HG02798 (cell line): ENCODE measurements around the gene CDC5L.

ENCODE experiments used
- ATAC-seq: cut with Tn5 transposase; IDR thresholded peaks from one replicate; pipeline ENCODE4 v1.9.1; 2021; ENCODE audit warnings: mild to moderate bottlenecking; ENCODE audit not compliant: unreplicated experiment, poor library complexity

The CDC5L gene

DNA sequence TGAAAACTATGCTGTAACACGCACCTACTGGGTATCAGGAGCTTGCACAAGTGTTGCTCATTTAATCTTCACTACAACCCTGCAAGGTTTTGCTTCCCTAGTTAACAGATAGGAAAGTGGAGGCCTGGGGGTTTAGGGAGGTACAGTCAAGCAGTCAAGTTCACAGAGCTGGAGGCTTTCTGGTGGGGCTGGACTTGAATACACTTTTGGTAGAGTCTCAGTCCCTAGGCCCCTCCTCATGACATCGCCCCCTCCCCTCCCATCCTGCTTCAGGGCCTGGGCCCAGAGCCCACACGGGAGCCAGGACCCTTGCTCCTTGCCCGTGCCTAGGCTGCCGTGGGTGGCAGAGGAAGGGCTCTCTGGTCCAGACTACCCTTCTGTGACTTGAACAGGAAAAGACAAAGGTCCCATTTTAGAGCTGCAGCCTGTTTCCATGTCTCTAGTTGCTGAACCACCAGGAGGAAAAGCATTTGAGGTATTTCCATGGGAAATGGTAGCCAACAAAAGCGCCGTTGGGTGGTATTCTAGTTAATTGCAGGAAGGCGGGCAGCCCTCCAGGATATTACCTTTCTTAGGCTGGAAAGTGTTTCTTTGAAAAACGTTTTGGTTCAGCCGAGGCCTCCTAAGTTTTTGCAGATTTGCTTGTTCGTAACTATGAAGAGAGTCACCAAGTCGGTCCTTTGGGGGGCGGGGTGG, 84.9 kb downstream of the CDC5L start:
- ATAC-seq: no peak

DNA sequence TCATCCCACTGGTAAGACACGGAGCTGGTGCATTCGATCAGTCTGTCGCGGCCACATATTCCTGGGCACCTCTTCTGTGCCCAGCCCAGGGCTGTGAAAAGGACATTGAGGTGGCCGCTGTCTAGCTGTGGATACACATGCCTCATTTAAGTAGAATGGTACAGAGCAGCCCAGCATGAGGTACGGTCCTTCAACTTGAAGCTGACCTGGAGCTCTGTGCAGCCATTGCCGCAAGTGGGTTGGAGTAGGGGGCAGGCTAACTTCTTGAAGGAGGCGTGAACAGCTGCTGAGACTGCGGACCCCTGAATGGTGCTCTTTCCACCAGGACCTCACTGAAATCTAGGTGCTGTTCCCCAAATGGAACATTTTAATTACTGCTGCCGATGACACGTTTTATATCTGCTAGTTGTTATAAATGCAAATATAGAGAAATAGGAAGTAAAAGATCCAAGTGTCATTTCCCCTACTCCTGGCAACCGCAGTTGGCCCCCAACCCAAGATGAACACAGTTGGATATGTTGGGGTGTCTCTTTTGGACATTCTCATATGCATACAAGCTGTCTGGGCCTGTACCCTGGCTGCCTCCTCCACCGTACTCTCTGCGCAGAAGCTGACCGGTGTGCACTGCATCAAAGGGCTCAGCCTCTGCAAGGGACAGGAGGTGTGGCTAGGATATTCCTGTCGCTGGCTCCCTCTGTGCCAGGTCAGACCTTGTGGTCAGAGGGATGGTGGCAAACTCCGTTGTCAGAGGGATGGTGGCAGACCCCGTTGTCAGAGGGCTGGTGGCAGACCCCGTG, 86.1 kb downstream of the CDC5L start:
- ATAC-seq: no peak

DNA sequence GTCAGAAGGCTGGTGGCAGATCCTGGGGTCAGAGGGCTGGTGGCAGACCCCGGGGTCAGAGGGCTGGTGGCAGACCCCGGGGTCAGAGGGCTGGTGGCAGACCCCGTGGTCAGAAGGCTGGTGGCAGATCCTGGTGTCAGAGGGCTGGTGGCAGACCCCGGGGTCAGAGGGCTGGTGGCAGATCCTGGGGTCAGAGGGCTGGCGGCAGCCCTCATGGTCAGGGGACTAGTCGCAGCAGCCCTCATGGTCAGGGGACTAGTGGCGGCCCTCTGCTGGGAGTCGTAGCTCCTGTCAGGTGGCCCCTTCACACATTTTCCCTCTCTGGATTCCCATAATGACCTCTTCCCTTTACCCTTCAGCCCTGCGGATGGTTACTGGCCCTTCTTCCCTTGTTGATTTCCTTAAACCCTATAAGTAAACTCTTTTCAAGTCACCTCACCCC, 86.7 kb downstream of the CDC5L start:
- no peak for ATAC-seq

DNA sequence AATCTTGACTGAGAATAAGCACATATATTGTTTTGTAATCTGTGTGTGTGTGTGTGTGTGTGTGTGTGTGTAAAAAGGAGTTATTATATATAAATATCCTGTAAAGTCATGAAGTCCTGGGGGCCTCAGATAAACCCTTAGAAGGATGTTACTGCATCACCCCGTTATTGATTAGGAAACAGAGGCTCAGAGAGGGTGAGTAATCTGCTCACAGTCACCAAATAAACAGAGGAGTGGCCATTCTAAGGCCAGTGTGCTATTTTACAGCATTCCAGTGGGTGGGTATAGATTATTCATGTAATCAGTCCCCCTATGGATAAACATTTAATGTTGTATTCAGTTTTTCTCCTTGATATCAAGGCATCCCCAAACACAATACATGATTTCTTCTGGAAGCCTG, 87.1 kb downstream of the CDC5L start:
- ATAC-seq: no peak

DNA sequence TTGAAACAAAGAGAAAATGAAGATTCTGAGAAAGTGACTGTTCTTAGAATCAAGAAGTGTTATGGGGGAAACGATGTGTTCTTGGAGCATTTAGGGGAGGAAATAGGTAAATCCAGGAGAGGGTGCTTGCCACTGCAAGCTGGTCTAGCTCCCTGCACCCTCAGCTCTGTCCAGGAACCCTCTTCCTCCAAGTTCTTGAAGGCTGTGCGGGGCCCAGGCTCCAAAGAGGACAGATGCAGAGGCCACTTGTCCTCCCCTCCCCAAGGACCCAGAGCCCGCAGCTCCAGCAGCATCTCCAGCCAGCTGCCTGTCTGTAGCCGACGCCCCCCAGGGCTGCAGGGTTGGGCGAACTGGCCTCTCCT, 87.9 kb downstream of the CDC5L start:
- ATAC-seq: no peak

DNA sequence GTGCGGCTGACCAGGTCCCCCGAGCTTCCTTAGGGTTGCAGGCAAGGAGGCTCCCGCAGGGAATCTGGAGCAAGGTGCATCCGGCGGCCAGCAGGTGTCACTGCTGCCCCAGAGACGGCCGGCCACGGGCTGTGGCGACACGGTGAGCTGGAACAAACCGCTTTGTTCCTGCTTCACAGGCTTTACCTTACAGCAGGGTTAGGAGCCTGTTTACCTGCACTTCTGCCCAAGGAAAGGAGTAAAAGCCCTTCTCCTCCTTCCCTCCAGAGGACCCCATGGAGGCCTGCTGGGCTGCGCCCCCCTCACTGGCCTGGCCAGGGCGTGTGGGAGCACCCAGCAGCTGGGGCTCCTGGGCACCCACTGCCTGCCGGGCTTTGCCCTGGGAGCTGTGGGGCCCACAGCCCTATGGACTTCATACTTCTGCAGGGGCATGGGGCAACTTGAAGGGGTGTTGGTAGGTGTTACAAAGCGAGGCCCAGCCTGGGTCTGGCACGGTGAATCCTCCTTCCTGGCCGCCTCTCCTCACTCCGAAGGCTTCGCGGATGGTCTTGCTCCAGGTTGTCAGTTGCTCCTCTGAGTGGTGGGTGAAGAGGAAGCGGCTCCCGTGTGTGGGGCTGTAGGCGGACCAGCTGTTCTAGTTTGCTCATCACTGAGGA, 88.4 kb downstream of the CDC5L start:
- ATAC-seq: peak; percentile 88

DNA sequence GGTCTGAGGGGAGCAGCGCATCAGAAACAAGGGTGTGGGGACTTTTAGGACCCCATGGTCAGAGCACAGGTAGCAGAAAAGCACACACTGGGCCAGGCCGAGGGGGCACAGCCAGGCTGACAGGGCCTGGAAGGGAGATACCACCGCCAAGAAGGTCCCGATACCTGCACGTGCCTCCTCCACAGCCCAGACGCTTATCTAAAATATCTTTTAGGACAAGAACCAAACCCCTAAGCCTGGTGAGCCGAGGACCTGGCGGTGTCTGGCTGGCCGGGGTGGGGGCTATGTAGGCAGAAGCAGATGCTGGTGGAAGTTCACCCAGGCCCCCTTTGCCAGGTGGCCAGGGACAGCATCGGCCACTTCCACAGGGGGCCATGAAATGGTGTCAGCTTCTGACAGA, 89.3 kb downstream of the CDC5L start:
- ATAC-seq: no peak

DNA sequence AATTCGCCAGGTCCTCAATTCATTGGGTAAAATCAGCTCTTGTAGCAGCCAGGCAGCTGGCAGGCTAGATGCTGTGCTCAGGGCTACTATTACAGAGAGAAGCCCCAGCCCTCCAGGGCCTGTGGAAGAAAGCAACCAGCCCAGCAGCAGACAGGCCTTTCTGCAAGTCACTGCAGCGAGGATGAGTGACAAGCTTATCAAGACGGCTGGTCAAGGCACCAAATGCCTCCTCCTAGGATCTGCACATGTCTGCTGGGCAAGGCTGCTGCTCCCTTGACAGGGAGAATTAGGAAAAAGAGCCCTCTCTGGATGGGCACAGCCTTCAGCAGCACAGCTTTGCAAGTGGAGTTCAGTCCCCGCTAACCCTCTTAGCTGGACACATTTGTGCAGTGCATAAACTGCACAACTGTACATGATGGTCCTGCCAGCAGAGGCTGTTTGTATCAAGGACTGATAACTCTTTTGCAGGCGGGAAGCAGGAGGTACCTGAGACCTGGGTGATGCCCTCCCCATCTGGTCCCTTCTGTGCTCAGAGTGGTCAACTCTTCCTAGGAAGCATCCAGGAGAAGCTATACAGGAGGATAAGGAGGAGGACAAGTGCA, 89.9 kb downstream of the CDC5L start:
- no peak for ATAC-seq

DNA sequence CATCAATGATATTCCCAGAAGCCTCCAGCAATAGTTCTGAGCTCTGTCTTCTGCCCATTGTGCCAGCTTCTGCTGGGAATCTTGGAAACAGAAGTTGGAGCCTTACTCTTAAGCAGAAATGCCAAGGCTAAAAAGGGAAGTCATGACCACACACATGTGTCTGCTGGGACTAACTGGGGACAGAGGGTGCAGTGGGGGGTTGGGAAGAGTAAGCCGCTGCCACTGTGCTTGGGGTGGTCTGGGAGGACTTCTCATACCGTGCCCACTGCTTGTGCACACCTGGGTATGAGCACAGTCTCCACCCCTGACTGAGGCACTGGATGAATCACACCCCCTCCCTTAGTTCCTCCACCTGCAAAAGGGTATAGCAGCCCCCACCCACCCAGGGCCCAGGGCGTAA, 90.7 kb downstream of the CDC5L start:
- no peak for ATAC-seq

DNA sequence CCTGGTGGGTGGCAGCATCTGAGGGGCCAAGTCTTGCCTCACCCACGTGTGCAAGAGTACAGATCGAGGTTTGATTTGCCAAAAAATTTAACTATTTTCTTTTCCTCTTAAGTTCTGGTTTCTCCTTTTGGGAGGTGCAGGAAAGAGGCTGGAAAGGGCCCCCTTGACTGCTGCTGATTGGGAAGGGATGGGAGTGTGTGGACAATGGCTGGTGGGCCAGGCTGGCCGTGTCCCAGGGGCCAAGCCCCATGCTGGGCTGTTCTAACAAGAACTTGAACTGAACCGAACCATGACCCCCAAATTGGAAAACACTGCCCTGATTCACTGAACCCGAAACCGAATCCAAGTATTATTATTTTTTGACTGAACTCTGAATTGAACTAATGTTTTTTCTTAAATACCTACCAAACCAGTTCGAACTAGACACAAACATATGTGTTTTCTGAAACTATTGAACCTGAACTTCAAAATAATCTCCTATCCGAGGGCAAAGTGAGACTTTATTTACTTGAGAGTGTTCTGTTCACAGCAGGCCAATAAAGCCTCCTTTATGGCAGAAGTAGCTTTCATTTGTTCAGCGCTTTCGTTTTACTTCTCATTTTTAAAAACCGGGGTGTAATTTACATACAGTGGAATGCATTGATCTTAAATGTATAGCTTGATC, 91.2 kb downstream of the CDC5L start:
- ATAC-seq: no peak

DNA sequence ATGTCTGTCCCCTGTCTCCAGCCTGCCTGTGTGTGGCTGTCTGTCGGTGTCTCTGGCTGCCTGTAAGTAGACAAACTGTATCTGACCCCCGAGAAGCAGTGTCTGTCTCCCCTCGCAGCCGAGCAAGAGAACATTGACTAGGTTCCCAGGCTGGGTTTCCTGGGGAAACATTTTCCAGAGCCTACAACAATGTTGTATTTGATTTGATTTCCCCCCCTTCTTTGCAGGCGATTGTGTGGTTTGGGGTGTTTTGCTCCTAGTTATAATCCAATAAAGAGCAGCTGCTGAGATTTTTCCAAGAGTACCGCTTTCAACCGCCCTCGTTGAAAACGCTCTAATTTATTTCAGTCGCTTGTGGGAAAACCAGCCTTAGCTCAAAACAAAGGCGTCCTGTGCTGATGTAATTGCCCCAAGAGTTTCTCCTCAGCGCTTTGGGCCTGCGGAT, 92.6 kb downstream of the CDC5L start:
- ATAC-seq: no peak

DNA sequence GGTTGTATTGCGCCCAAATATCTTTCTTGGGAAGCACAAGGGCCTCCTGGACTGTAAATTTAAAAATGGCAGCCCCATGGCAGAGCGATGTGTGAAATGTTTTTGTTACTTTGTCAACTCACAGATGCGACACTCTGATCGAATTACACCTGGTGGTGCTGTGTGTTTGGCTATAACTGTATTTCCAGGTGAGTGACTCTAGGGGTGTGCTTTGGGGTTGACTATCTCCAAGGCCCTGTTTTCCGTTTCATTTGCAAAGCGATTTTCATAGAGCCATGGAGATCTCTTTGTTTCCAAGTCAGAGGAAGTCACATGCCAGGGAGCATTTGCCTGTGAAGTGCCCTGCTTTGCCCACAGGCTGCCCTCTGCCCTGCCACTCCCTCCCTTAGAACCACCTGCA, 93.5 kb downstream of the CDC5L start:
- ATAC-seq: no peak

DNA sequence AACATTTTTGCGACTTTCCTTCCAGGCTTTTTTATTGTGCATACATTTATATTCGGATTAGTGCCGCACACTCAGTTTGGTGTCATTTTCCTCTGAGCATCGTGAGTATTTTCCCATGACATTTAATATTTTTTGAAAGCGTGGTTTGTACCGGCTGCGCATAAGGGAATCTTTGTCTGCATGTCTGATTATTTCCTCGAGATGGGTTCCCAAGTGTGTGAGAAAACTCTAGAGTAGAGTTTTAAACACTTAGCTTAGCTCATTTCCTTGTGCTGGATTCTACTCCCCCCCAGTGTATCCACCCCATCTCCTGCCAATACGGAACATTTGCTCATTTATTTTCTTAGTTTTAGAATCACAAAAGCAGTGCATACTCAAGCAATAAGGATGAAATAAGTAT, 94.3 kb downstream of the CDC5L start:
- no peak for ATAC-seq

DNA sequence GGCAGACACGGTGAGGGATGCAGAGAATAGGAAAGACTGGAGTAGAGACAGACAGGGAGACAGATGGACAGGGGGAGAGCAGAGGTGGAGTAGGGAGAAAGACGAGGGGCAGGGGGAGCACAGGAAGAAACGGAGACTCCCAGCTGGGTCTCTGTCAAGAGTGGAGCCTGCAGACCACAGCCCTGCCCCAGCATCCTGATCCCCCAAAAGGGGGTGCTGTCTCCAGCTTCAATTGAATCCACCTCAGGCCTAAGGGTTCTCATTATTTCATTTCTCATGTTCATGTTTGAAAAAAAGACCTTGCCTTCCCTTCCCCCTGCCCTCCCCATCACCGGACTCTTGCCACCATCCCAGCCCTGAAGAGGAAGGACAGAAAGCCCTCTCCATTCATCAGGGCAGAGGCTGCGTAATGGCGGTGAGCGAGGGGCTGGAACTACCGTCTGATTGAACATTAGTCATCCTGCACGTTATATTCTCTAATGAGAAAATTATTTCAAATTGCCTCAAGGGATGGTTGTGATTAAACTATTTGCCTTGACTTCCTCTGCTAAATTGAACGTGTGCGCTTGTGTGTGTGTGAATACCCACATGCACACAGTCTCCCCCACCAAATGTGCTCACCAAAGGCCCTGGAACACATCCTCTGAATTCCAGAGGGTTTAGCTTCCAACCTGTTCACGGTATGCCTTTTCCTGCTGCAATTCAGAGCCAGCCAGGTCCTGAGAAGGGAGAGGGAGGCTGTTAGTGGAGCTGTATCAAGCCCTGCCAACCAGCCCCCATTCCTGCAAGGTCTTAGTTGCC, 98.3 kb downstream of the CDC5L start:
- no peak for ATAC-seq

DNA sequence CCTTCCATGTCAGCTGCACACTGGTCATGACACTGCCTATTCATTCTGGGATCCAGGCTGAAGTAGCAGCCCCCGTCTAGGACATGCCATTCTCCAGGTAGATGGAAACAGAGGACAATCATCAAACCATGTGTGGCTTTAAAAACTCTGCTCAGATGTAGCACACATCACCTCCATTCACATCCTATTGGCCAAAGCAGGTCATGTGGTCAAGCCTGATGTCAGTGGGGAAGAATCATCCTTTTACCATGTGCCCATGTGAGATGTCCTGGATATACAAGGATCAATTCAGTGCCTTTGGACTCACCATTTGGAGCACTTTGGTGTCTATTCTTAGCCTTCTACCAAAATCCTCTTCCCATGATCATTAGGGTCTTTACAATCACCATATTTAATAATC, 99.5 kb downstream of the CDC5L start:
- ATAC-seq: no peak

DNA sequence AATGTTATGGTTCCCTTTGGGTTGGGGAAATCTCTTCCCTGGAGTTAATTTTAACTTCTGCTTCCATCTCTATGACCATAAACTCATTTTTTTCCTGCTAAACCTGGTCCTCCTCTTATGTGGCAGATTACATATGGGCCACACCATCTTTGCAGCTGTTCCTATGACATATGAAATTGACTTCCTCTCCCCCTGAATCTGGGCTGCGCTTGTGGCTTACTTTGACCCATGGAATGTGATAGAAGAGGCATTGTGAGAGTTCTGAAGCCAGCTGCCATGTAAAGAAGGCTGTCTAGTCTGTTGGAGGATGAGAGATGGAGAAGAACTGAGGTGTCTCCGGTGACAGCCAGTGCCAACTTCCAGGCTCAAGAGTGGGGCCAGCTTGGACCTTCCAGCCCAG, 100.1 kb downstream of the CDC5L start:
- ATAC-seq: no peak

DNA sequence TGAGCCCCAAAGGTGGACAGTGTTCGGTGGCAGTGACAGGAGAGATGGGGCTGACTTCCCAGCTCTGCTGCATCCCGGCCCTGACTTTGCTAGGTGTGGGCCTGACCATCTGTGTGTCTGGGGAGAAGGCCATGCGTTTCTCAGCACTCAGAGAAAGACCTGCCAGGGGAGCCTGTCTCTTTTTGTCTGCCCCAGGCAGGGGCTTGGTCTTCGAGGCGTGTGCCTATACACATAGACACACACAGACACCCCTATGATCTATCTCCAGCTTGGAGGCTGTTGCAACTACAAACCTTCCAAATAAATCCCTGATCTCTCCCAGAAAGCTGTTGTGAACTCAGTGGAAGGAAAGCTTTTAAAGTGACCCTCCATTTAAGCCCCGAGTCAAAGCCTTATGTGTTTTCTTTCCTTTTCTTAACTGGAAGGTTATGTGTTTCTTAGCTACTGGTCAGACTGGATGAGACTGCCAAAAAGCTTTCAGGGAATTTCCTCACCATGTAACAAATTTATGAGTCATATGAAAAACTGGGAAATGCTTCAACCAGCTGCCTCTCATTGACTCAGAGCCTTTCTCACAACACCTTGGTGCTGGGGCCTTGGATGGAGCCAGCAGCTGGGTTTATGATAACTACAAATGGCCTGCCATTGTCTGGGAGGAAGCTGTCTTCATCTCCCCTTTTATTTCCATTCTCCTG, 102.6 kb downstream of the CDC5L start:
- ATAC-seq: no peak

DNA sequence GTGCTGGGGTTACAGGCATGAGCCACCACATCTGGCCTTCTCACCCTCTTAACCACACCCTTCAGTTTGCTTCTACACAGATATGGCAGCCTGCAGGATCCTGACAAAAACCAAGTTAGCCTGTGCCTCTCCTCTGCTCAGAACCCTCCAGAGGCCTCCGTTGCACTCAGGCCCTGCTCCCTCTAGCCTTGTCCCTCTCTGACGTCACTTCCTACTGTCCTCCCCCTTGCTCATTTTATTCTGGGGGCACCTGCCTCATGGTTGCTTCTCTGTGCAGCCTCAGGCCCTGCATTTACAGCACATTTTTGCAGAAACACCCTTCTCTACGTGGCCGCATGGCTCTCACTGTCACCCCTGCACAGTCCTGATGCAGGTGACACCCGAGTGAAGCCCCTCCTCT, 105.6 kb downstream of the CDC5L start:
- ATAC-seq: no peak

DNA sequence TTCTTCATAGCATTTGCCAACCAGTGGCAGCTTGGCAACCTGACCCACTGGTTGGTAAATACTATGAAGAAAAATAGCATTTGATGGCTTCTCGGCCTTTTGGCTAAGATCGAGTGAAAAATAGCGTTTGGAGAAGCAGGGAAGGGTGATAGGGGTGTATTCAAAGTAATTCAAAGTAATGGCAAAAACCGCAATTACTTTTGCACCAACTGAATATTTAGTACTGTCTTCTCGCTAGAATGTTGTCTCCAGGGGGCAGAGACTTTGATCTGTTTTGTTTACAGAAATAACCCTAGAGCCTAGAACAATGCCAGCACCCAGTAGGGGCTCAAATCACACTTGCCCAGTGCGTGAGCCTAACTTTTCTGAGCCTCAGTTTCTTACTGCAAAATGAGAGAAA, 106.1 kb downstream of the CDC5L start:
- no peak for ATAC-seq
